DMS153 (cell line): ENCODE data around the gene PEDS1.
"Not testable (repeated sequence)": the region's sequence is repeated elsewhere in the genome, so short reads cannot be mapped to it uniquely, and the experiment has no call there.

Experiments used
- DNase-seq: peaks from one replicate; lab custom pipeline; 2025; lab: John Stamatoyannopoulos, UW

Gene PEDS1

DNA sequence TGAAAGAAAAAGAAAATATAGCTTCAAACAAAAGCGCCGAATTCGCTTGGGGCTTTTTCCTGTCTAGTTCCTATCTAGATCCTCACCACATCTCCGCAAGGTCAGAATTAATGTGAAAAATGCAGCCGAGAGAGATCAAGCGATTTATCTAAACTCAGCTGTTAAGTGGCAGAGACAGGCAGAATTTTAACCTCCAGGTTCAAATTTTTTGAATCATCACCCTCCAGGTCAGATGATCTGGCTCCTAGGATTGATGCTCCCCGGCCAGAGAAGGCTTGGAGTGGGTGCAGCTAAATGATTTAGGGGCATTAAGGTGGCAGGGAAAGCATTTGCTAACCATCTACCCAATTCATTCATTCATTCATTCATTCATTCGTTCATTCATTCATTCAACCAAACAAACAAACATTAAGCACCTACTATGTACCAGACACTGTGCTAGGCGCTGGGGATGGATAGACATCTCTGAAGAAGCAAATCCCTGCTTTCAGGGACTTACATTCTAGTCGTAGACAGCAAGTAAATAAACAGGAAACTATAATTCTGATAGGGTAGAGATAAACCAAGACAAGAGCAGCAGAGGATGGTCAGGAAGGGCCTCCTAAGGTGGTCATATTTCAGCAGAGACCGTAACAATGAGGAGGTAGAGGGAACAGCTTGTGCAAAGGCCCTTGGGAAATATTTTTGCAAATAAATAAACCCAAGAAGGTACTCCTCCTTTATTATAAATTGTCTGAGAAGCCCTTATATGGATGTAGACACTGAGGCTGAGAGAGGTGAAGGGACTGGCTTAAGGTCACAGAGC is 39.9 kb downstream of the PEDS1 start:
- DNase-seq, result no peak

DNA sequence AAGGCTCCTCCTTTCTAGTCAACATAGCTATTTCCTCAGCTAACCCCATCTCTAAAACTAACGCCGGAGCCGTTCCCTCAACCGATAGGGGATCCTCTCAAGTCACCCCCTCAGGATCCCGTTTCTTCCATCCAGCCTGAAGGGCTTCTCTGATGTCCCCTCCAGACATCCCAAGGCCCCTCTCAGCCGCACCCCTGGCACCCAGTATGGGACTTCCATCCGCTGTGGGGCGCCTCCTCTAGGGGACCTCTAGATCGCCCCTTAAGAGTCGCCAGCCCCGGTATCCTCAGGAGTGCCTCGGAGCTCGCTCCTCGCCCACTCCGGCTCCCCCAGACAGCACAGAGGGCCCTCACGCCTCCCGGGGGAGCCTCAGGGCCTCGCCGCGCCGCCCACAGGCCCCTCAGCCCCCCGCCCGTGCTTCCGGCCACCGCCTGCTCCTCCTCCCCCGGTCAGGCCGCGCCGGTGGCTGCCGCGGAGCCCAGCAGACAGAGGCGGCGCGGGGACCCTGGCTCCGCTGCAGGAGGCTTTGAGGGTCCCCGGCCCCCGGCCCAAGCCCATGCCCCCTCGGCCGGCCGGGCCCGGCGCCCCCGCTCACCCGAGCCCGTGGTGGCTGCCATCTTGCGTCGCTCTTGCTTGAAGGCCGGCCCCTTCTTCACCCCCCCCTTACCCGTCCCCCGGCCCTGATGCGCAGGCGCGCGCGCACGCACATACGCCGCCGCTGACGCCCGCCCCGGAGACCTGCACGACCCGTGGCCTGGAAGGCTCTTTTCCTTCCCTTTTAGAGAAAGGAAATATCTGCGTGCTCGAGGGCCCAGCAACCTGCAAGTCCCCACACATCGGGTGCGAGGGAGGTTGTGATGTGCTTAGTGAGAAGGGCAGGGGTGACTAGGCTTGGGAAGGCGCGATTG is 40.8 kb downstream of the PEDS1 start, which contains the start of gene UBE2V1:
UBE2V1 (minus strand) TSS at position 639 of the 908 bp plus-strand sequence; CDS start at position 617, 22 bp downstream.
- peak; percentile 44 for DNase-seq

DNA sequence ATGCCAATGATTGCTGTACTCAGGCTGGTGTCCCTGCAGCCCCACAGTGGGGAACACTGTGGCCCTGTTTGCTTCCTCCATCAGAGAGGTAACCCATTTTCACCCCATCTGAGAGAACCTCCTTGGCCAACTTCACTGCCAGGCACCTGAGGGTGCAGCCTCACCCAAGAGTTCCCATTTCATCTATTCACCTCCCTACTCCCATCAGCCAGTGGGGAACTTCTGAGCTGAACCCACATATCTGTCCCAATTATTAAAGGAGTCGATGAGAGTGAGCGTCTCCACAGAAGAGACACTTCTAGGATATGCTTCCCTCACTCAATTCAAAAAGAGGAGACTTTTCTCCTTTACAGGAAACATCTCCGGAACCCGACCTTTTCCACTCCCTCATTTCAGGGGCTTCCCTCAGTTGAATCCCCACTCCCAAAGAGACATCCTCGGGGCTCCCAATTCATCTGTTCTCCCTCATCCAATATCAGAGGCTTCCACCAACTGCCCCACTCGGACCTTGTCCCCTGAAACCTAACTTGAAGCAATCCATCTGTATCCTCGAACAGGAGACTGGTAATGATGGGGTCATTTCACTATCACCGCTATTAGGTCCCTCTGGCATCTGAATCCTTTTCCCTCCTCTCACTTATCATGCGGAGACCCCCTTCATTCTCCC is 41.6 kb downstream of the PEDS1 start:
- no peak for DNase-seq

DNA sequence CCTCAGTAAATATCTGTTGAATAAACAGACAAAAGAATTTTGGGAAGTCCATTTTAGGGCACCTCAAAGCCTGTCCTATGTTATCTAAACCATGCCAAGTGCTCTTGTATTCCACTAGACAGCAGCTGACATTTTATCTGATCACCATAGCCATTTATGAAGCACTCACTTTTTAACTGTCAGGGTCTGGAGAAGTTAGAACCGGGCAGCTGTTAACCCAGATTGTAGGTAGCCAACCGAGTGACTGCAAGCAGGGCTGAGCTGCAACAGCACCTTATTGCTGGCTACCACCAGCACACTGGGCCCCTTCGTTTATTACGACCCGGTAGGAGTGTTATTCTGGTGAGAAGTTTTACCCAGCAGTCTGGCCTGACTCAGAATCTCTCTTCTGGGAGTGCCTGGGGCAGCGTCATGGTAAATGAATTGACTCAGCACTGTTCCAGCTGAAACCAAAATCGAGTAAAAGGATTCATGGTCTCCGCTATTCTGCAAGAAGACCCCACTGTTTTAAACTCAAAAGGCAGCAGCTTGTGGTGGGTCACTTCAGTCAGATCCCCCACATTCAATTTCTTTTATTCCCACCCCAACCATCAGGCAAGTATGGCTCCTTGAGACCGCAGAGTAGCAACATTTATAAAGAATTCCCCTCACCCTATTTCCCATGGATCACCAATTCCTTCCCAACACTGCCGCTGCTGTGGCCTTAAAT is 42.2 kb downstream of the PEDS1 start:
- no peak for DNase-seq

DNA sequence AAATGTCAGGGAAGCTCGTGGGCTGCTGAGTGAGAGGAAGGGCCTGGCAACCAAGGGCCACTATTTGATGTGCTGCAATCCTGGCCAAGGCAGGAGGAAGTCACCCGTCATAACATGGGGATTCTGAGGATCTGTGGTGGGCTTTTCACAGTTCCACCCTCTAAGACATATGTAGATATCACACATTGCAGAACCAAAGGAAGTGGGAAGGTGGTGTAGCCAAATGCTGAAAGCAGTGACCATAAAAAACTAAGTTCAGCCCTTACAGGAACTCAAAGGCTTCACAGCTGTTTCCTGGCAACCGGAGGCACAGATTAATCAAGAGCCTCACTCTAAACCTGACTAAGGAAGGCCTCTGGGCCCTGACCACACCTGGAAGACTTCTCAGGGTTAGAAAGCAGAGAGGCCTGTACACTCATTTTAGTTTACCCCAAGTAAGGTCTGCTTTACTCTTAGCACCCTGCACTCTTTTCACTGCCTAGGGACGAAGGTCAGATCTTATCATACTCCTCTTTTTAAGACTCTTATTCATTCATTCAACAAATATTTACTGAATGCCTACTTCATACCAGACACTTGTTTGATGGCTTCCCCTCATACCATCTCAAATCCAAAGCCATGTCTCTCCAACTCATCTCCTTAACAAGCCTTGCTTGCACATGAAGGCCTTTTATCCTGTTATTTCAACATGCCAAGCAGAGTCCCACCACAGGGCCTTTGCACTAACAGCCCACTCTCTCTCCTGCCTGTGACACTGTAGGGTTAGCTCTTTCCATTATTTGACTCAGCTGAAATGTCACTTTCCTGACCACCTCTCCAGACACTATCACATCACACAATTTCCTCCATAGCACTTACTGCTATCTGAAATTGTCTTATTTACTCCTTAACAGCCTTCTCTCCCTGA is 43.1 kb downstream of the PEDS1 start:
- DNase-seq, result no peak

DNA sequence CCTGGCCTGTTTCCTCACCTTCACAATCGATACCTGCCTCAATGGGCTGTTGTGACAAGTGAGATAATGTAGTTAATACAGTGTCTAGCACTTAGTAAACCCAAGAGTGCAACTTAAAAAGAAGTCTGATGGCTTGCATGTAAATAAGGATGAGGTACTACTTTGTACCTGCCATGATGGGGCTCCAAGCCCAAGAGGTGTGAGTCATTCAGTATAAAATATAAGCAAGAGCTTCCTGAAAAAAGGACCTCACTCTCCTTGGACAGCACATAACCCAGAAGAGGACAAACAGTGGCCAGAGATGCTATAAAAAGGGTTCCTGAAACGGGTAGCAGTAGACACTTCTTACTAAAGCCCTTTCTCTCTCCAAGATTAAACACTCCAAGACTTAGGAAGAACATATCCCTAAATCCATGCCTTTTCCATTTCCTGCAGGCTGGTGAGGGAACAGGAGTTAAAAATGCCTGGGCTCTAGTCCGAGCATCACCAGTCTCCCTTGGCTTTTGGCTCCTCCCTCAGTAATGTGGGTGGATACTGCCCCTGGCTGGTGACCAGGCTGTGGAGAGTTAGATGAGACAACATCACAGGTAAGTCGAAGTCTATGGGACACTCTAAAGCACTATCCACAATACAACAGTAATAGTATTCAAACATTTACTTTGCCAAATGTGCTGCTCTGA is 44.8 kb downstream of the PEDS1 start:
- no peak for DNase-seq

DNA sequence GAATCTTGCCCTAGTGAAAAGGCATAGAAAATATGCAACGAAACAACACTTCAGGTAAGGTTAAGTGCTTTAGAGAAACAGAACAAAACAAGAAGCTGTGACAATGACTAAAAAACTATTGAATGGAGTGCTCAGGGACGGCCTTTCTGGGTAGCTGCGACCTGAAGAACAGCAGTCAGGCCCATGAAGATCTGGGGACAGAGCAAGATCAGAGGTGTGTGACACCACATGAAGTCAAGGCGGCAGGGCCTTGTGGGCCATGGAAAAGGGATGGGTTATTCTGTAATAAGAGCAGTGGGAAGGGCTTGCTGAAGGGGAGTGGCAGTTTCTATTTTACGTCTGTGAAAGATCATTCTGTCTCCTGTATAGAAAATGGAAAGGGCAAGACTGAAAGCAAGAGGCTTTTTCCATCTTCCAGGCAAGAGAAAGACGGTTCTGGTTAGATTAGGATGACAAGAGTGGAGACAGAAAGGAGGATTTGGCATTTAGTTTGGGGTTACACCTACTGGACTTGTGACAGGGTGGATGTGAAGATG is 45.7 kb downstream of the PEDS1 start:
- DNase-seq, result no peak

DNA sequence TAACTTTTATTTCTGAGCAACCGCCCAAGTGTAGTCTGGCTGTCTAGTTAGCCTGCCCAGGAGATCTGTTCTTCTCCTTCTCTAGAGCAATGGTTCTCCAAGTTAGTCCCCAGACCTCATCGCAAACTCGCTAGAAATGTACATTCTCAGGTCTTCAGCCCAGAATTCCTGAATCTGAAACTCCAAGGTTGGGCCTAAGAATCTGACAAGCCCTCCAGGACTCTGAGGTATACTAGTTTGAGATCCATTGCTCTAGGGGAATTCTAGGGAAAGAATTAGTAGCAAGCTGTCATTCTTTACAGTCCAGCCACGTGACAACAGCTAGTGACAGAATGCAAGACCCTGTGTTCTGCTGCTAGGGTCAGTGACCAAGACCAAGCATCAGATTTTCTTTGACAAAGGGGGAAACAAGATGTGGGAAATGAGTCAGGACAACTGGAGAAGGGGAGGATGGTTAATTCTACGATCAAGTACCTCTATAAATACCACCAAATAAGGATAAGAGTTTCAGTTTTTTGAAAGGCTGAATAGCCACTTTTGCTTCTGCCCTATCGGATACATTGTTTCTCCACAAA is 46.4 kb downstream of the PEDS1 start:
- no peak for DNase-seq

DNA sequence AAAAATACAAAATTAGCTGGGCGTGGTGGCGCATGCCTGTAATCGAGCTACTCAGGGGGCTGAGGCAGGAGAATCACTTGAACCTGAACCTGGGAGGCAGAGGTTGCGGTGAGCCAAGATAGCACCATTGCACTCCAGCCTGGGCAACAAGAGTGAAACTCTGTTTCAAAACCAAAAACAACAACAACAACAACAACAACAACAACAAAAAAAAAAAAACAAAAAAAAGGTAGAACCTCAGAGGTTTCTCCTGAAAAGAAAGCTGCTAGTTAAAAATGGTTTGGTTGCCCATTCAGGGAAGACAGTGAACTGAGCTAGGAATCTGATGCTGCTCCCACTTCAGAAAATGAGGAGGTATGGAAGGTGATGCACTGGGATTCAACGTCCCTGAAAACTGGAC is 46.9 kb downstream of the PEDS1 start:
- DNase-seq, result not testable (repeated sequence)
